Osteoblast (primary cell): ENCODE measurements around the gene TCEAL7. TPM values are rescaled to one million over a fixed set of nuclear protein-coding genes. Genes with fewer than 3 reads are reported as not detected.

Source experiments
- small RNA-seq: library from RNA; depleted of rRNA; stranded (forward); fragments of <200 nt; gene quantifications from one replicate; pipeline ENCODE3, GENCODE V24; 2012
- total RNA-seq: library from RNA; depleted of rRNA; stranded (reverse); fragments of >200 nt; gene quantifications from 2 replicates; pipeline ENCODE4 v1.2.3, GENCODE V29; 2012

TCEAL7 gene
- total RNA-seq, 1 donor, result 6.5 TPM

Small RNA genes lying within 50 kb of the gene (small RNA-seq; reads per million reads assigned to genes)
- not detected for gene Z92846.1

Other genes with a start within 250 kb of the TCEAL7 start
- under 0.01 and 0.36 TPM in 2 replicates for gene NXF3, start 237.1 kb upstream of the TCEAL7 start, total RNA-seq
- gene BEX4, start 115.1 kb upstream of the TCEAL7 start, total RNA-seq, result 6.5 and 13.0 TPM in 2 replicates
- gene TCEAL8, start 75.1 kb upstream of the TCEAL7 start, total RNA-seq, result 130 and 136 TPM in 2 replicates
- gene TCEAL5, start 53.5 kb upstream of the TCEAL7 start, total RNA-seq, result not detected in 2 replicates
- gene BEX2, start 19.2 kb upstream of the TCEAL7 start, total RNA-seq, result 2.4 and 4.3 TPM in 2 replicates
- gene TCEAL9, start 26.3 kb downstream of the TCEAL7 start, total RNA-seq, result 96.4 and 110 TPM in 2 replicates
- 144 and 150 TPM in 2 replicates for gene BEX3, start 46.3 kb downstream of the TCEAL7 start, total RNA-seq
- under 0.01 and 0.29 TPM in 2 replicates for gene RAB40A, start 189.2 kb downstream of the TCEAL7 start, total RNA-seq